Measurements from ENCODE around the gene LRRC70.

LRRC70 gene

DNA sequence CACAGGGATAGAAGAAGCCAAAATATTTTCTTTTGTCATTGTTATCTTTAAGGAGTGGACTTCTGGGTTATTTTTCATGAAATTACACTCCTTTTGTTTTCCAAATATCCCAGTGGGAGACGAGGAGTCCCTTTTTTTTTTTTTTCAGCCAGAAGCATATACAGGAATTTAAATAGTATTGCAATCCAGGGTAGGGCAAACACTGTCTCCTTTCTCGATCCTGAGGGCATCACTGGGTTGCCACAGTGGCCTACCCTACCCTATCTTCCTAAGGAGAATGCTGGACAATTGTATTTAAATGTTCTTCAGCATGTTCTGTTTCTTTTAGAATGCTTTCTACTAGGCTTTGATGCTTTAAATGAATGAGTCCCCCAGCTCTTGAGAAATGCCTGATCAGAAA lies 47.9 kb downstream of the LRRC70 start:
- Histone ChIP-seq H3K4me3 (ENCODE audit: severe bottlenecking) (no peak overlapping the region), H3K9me3 (ENCODE audit: severe bottlenecking) (no peaks in the 10 kb centered on the region)
- ATAC-seq (ENCODE audit: low read depth), result no peak

GRCh38 chr5:62627121-62627520 lies 48.5 kb downstream of the LRRC70 start:
- DNase-seq (ENCODE audit: low spot score) (no peak), ATAC-seq (ENCODE audit: low read depth) (no peak)
- Histone ChIP-seq H3K27me3 (ENCODE audit: insufficient read depth, poor library complexity, severe bottlenecking) (no peaks in the 10 kb centered on the region), H3K9me3 (ENCODE audit: severe bottlenecking) (no peaks in the 10 kb centered on the region), H3K4me3 (ENCODE audit: severe bottlenecking) (no peak overlapping the region), H3K36me3 (ENCODE audit: low read depth) (peaks cover 13% of the 10 kb centered on the region), H3K4me1 (ENCODE audit: insufficient read depth, poor library complexity, severe bottlenecking) (no peaks in the 10 kb centered on the region), H3K27ac (ENCODE audit: poor library complexity, severe bottlenecking) (no peak overlapping the region)
- TF ChIP-seq, protein P1, sequence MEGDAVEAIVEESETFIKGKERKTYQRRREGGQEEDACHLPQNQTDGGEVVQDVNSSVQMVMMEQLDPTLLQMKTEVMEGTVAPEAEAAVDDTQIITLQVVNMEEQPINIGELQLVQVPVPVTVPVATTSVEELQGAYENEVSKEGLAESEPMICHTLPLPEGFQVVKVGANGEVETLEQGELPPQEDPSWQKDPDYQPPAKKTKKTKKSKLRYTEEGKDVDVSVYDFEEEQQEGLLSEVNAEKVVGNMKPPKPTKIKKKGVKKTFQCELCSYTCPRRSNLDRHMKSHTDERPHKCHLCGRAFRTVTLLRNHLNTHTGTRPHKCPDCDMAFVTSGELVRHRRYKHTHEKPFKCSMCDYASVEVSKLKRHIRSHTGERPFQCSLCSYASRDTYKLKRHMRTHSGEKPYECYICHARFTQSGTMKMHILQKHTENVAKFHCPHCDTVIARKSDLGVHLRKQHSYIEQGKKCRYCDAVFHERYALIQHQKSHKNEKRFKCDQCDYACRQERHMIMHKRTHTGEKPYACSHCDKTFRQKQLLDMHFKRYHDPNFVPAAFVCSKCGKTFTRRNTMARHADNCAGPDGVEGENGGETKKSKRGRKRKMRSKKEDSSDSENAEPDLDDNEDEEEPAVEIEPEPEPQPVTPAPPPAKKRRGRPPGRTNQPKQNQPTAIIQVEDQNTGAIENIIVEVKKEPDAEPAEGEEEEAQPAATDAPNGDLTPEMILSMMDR (IDR thresholded peaks at IDR 0.05; ENCODE audit: poor library complexity, severe bottlenecking), result no peak

More for the DNA sequence above, 47.9 kb downstream of the LRRC70 start:
- H3K27ac ChIP-seq (ENCODE audit: poor library complexity, severe bottlenecking), result no peak overlapping the region
- TF ChIP-seq, protein P1 (IDR thresholded peaks at IDR 0.05; ENCODE audit: poor library complexity, severe bottlenecking), result no peak
- no peaks in the 10 kb centered on the region for H3K4me1 ChIP-seq (ENCODE audit: insufficient read depth, poor library complexity, severe bottlenecking)
- DNase-seq (ENCODE audit: low spot score), result no peak
- H3K36me3 ChIP-seq (ENCODE audit: low read depth), result peaks cover 13% of the 10 kb centered on the region
- no peaks in the 10 kb centered on the region for H3K27me3 ChIP-seq (ENCODE audit: insufficient read depth, poor library complexity, severe bottlenecking)

DNA sequence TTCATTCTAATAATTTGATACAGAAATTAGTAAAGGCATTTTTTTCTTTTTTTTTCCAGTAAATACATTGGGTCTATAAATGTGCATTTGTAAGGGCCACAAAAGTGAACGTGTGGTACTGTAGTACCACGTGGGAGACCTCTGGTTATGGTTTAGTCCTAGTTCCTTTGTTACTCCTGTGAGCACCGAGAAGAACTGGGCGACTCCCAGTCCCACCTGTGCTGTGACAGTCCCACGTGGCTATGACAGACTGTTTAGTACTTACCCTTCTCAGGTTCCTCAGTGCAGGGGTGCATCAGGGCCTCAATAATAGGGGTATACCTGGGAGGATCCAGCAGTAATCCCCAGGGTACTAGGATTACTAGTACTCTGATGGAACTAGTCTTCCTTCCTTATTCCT lies 49.3 kb downstream of the LRRC70 start:
- Histone ChIP-seq H3K27me3 (ENCODE audit: insufficient read depth, poor library complexity, severe bottlenecking) (no peaks in the 10 kb centered on the region), H3K9me3 (ENCODE audit: severe bottlenecking) (no peaks in the 10 kb centered on the region), H3K27ac (ENCODE audit: poor library complexity, severe bottlenecking) (no peak overlapping the region), H3K4me1 (ENCODE audit: insufficient read depth, poor library complexity, severe bottlenecking) (no peaks in the 10 kb centered on the region), H3K4me3 (ENCODE audit: severe bottlenecking) (no peak overlapping the region), H3K36me3 (ENCODE audit: low read depth) (peaks cover 13% of the 10 kb centered on the region)
- ATAC-seq (ENCODE audit: low read depth) (no peak), DNase-seq (ENCODE audit: low spot score) (no peak)
- TF ChIP-seq, protein P1 (IDR thresholded peaks at IDR 0.05; ENCODE audit: poor library complexity, severe bottlenecking), result no peak

All from RWPE2 (cell line).